ENCODE measurements around the gene PTX4. TPM values are rescaled to one million over a fixed set of nuclear protein-coding genes. Genes with fewer than 3 reads are reported as not detected.
A peak's percentile ranks its signal among the peaks of the same experiment; 100 is the strongest.

PTX4 gene
- total RNA-seq, 1 experiment from 2014 or later, result not detected

- Histone ChIP-seq H2BK20ac (ENCODE audit: low read depth, low read length, poor library complexity, severe bottlenecking) (no peak within 1 kb of the TSS), H3K79me2 (ENCODE audit: insufficient read depth, low read length) (no peaks in the 10 kb centered on the region), H3T11ph (ENCODE audit: low read length) (no peak within 1 kb of the TSS), H3K23ac (ENCODE audit: insufficient read length, low read depth, low read length) (no peak within 1 kb of the TSS), H3K27ac (ENCODE audit: insufficient read length, low read depth, low read length) (no peak within 1 kb of the TSS), H3K4ac (ENCODE audit: low read depth, low read length) (no peak within 1 kb of the TSS; the same call in 1 of the 2 replicates), H2AFZ (ENCODE audit: low read length) (no peak within 1 kb of the TSS), H2BK120ac (ENCODE audit: low read depth, low read length, poor library complexity, severe bottlenecking) (no peak within 1 kb of the TSS), H3K9me3 (ENCODE audit: control insufficient read depth, low read depth, low read length) (no peaks in the 10 kb centered on the region), H3K79me1 (ENCODE audit: insufficient read depth, low read depth, low read length, poor library complexity, severe bottlenecking) (no peaks in the 10 kb centered on the region), H4K91ac (ENCODE audit: insufficient read length, low read depth, low read length) (no peak within 1 kb of the TSS), H3K9ac (ENCODE audit: extremely low read depth, insufficient read length, low read length) (no peak within 1 kb of the TSS), H3K4me2 (ENCODE audit: insufficient read depth, insufficient read length, low read length) (no peak within 1 kb of the TSS), H2BK15ac (ENCODE audit: low read depth, low read length) (peak within 1 kb of the TSS; percentile 69; the same call in 1 of the 2 replicates), H2AK5ac (ENCODE audit: insufficient read length, low read length) (no peak within 1 kb of the TSS), H3K14ac (ENCODE audit: insufficient read depth, low read length) (peak within 1 kb of the TSS; percentile 22; the same call in 1 of the 2 replicates), H3K4me1 (ENCODE audit: insufficient read depth, low read length) (no peaks in the 10 kb centered on the region), H4K8ac (replicated peaks; ENCODE audit: insufficient read length, low read depth, low read length) (no peak within 1 kb of the TSS), H3K18ac (ENCODE audit: insufficient read length, low read depth, low read length) (no peak within 1 kb of the TSS), H4K20me1 (ENCODE audit: control insufficient read depth, insufficient read depth, insufficient read length) (peaks cover 2% of the 10 kb centered on the region), H3K23me2 (ENCODE audit: insufficient read length, low read depth, low read length, poor library complexity, severe bottlenecking) (no peaks in the 10 kb centered on the region), H3K27me3 (ENCODE audit: insufficient read depth, low read length) (no peaks in the 10 kb centered on the region), H2BK5ac (ENCODE audit: insufficient read length, low read length) (no peak within 1 kb of the TSS), H3K56ac (ENCODE audit: insufficient read length, low read depth, low read length) (no peak within 1 kb of the TSS), H2BK12ac (ENCODE audit: insufficient read length, low read depth, low read length) (no peak within 1 kb of the TSS), H4K5ac (ENCODE audit: insufficient read length, low read depth, low read length) (no peak within 1 kb of the TSS)
- H3K36me3 Mint-ChIP-seq (ENCODE audit: insufficient read depth in 1 of 3, low read depth in 3 of 3), result peaks cover 0 to 5% (median 4%) of the 10 kb centered on the region in 3 experiments; a peak in 2 of 7 replicates
- H3K9me3 Mint-ChIP-seq, result no peaks in the 10 kb centered on the region
- TF ChIP-seq CTCF (conservative IDR thresholded peaks at IDR 0.05), result no peak
- no CpG with 5 or more reads among the region's 27 CpGs for WGBS (ENCODE audit: extremely low coverage, insufficient read length, low lambda C conversion rate)
- peaks cover 1% of the 10 kb centered on the region; the same call in 1 of the 2 replicates for H3K27me3 Mint-ChIP-seq (ENCODE audit: low read depth)
- no peaks in the 10 kb centered on the region for H3K4me1 Mint-ChIP-seq
- H3K27ac Mint-ChIP-seq, result no peak within 1 kb of the TSS
- DNase-seq, result no peak
- H3K4me3 Mint-ChIP-seq, result no peak within 1 kb of the TSS
Observed at GRCh38 chr16:1443980-1444729, 44.6 kb downstream of the PTX4 start, which contains the start of gene CCDC154. Gene CCDC154 (minus strand): TSS chr16:1444556. CDS start chr16:1444322, 234 bp downstream.

All from H9 (cell line).